Measurements from ENCODE around the gene OR7C2. TPM values are rescaled to one million over a fixed set of nuclear protein-coding genes. Genes with fewer than 3 reads are reported as not detected.

OR7C2 gene
- polyA plus RNA-seq, 2 of the 4 experiments (the other 2 are of a cell fraction), result not detected

- TF ChIP-seq CTCF (IDR thresholded peaks at IDR 0.05) (no peak), KDM5A (IDR thresholded peaks at IDR 0.05) (no peak)
Observed at GRCh38 chr19:14978161-14978776, 37.0 kb downstream of the OR7C2 start (continued).

GRCh38 chr19:14979476-14980255 lies 38.4 kb downstream of the OR7C2 start, which contains the start of gene SLC1A6:
Gene SLC1A6 (minus strand): TSS chr19:14979864. CDS start chr19:14972910, 6,954 bp downstream.
- ChIA-PET POLR2A (no interaction called here), CTCF (no interaction called here)
- ATAC-seq (no peak), FAIRE-seq (no peak), DNase-seq (ENCODE audit: low read depth in 1 of 2, low spot score in 1 of 2) (no peak)
- 14% methylated on average over 5 of the region's 84 CpGs for WGBS (ENCODE audit: missing lambda C conversion rate)
- Histone ChIP-seq H3K4me2 (peak within 1 kb of the TSS; percentile 25; the same call in 1 of the 3 replicates), H3K4me3 (no peak within 1 kb of the TSS), H3K4me1 (no peaks in the 10 kb centered on the region), H3K27ac (no peak within 1 kb of the TSS), H3K9me3 (no peaks in the 10 kb centered on the region)
- TF ChIP-seq MAZ (IDR thresholded peaks at IDR 0.05; ENCODE audit: borderline replicate concordance, low read depth, low read length), result no peak
- TF ChIP-seq GATA3 (IDR thresholded peaks at IDR 0.05; ENCODE audit: borderline replicate concordance), result no peak
- TF ChIP-seq ZFP36 (IDR thresholded peaks at IDR 0.05; ENCODE audit: borderline replicate concordance, partially characterized antibody), result peak; percentile 19
- TF ChIP-seq RAD21 (conservative IDR thresholded peaks at IDR 0.05 in 1 of 2, IDR thresholded peaks at IDR 0.05 in 1 of 2), result no peak
- no peak for TF ChIP-seq CHD4 (IDR thresholded peaks at IDR 0.05; ENCODE audit: borderline replicate concordance)

DNA sequence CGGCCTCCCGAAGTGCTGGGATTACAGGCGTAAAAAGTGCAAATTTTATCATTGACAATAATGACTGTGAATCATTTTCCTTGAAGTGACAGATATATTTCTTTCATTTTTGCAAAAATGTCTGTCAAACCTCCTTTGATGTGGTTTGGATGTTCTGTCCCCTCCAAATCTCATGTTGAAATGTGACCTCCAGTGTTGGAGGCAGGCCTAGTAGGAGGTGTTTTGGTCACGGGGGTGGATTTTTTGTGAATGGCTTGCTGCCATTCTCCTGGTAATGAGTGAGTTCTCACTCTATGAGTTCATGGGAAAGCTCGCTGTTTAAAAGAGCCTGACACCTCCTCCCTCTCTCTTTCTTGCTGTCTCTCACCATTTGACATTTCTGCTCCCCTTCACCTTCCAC lies 43.8 kb downstream of the OR7C2 start:
- no peak overlapping the region for H3K4me3 ChIP-seq
- H3K9me3 ChIP-seq, result no peaks in the 10 kb centered on the region
- DNase-seq (ENCODE audit: low read depth in 1 of 2, low spot score in 1 of 2), result no peak
- FAIRE-seq, result no peak
- ChIA-PET CTCF (no interaction called here), POLR2A (no interaction called here)
- H3K27ac ChIP-seq, result no peak overlapping the region
- WGBS (ENCODE audit: missing lambda C conversion rate), result 17% methylated on average over 5 of the region's 5 CpGs
- TF ChIP-seq BHLHE40 (IDR thresholded peaks at IDR 0.05; ENCODE audit: low read depth, low read length), result no peak
- no peak for TF ChIP-seq REST (IDR thresholded peaks at IDR 0.05)
- TF ChIP-seq ZFP36 (IDR thresholded peaks at IDR 0.05; ENCODE audit: borderline replicate concordance, partially characterized antibody), result no peak
- no peak overlapping the region for H3K4me2 ChIP-seq
- no peak for ATAC-seq
- no peaks in the 10 kb centered on the region for H3K4me1 ChIP-seq

Other genes starting within 250 kb of the OR7C2 start
- 0.47 and 0.67 TPM in 2 replicates for gene ADGRE2, start 162.9 kb upstream of the OR7C2 start, polyA plus RNA-seq (2011; rRNA removed)
- 0.26 to 0.39 TPM (median 0.36 TPM) in 3 replicates for gene ADGRE2, start 162.9 kb upstream of the OR7C2 start, polyA plus RNA-seq (2017; fragmentation: RNase III; extraction: RNeasy Plus Mini Kit Qiagen cat#74134 plus additional on column Dnase treatment)
- gene OR7A5, start 106.3 kb upstream of the OR7C2 start, polyA plus RNA-seq (2011; rRNA removed), result not detected in 2 replicates
- gene OR7A5, start 106.3 kb upstream of the OR7C2 start, polyA plus RNA-seq (2017; fragmentation: RNase III; extraction: RNeasy Plus Mini Kit Qiagen cat#74134 plus additional on column Dnase treatment), result not detected in 3 replicates
- not detected in 2 replicates for gene OR7C1, start 106.3 kb upstream of the OR7C2 start, polyA plus RNA-seq (2011; rRNA removed)
- not detected in 3 replicates for gene OR7C1, start 106.3 kb upstream of the OR7C2 start, polyA plus RNA-seq (2017; fragmentation: RNase III; extraction: RNeasy Plus Mini Kit Qiagen cat#74134 plus additional on column Dnase treatment)
- not detected in 2 replicates for gene OR7A10, start 92.6 kb upstream of the OR7C2 start, polyA plus RNA-seq (2011; rRNA removed)
- gene OR7A10, start 92.6 kb upstream of the OR7C2 start, polyA plus RNA-seq (2017; fragmentation: RNase III; extraction: RNeasy Plus Mini Kit Qiagen cat#74134 plus additional on column Dnase treatment), result not detected in 3 replicates
- not detected in 2 replicates for gene OR7A17, start 55.4 kb upstream of the OR7C2 start, polyA plus RNA-seq (2011; rRNA removed)
- not detected in 3 replicates for gene OR7A17, start 55.4 kb upstream of the OR7C2 start, polyA plus RNA-seq (2017; fragmentation: RNase III; extraction: RNeasy Plus Mini Kit Qiagen cat#74134 plus additional on column Dnase treatment)
- gene SLC1A6, start 38.4 kb downstream of the OR7C2 start, polyA plus RNA-seq (2011; rRNA removed), result not detected in 2 replicates
- gene SLC1A6, start 38.4 kb downstream of the OR7C2 start, polyA plus RNA-seq (2017; fragmentation: RNase III; extraction: RNeasy Plus Mini Kit Qiagen cat#74134 plus additional on column Dnase treatment), result not detected in 3 replicates
- gene CASP14, start 108.0 kb downstream of the OR7C2 start, polyA plus RNA-seq (2011; rRNA removed), result not detected in 2 replicates
- not detected in 3 replicates for gene CASP14, start 108.0 kb downstream of the OR7C2 start, polyA plus RNA-seq (2017; fragmentation: RNase III; extraction: RNeasy Plus Mini Kit Qiagen cat#74134 plus additional on column Dnase treatment)
- not detected in 2 replicates for gene OR1I1, start 140.7 kb downstream of the OR7C2 start, polyA plus RNA-seq (2011; rRNA removed)
- not detected in 3 replicates for gene OR1I1, start 140.7 kb downstream of the OR7C2 start, polyA plus RNA-seq (2017; fragmentation: RNase III; extraction: RNeasy Plus Mini Kit Qiagen cat#74134 plus additional on column Dnase treatment)
- 5.0 and 5.5 TPM in 2 replicates for gene SYDE1, start 165.9 kb downstream of the OR7C2 start, polyA plus RNA-seq (2011; rRNA removed)
- gene SYDE1, start 165.9 kb downstream of the OR7C2 start, polyA plus RNA-seq (2017; fragmentation: RNase III; extraction: RNeasy Plus Mini Kit Qiagen cat#74134 plus additional on column Dnase treatment), result 7.7 to 10.3 TPM (median 8.8 TPM) in 3 replicates